ENCODE measurements around the gene ZNF430. TPM values are rescaled to one million over a fixed set of nuclear protein-coding genes. Genes with fewer than 3 reads are reported as not detected.
"Not testable (repeated sequence)": the region's sequence is repeated elsewhere in the genome, so short reads cannot be mapped to it uniquely, and the experiment has no call there.

The ZNF430 gene
- total and polyA plus RNA-seq, 9 of the 15 experiments (the other 6 are each of a cell fraction or from before 2014, with no cell fraction given): 4.7 to 15.4 (median 9.4) TPM

- intact Hi-C loops (cut with micrococcal nuclease): loop anchor here (5.0 kb wide), 2 partner anchors 121 to 176 kb away; partner anchors contain the start of gene ZNF431
- H3K27me3 ChIP-seq (ENCODE audit: control insufficient read depth in 2 of 2, insufficient read depth in 2 of 2, low read length in 2 of 2); BruUV-seq (replicated peaks); H3K9me3 ChIP-seq (replicated peaks; ENCODE audit: control insufficient read depth, insufficient read depth, low read depth, low read length); H4K20me1 ChIP-seq (replicated peaks; ENCODE audit: control insufficient read depth, insufficient read depth, low read length); FAIRE-seq; in situ Hi-C loops (cut with MboI); CTCF ChIA-PET (ENCODE audit: low intra/inter-chr PET ratio); H3K9me1 ChIP-seq (ENCODE audit: control insufficient read depth, insufficient read depth, low read length): not testable (repeated sequence)
- peak overlapping the region; percentile 80 to 97; a peak in 3 of 4 replicates for H3K9ac ChIP-seq (ENCODE audit: insufficient read depth in 1 of 2, low read depth in 2 of 2, low read length in 2 of 2)
- POLR2A ChIA-PET: interaction anchor here (0.6 to 1.0 kb wide), 2 partner anchors 9 to 15 kb away, joined by 3 to 6 read pairs; no protein-coding TSS in a partner anchor
- H3K4me3 ChIP-seq: peak overlapping the region; percentile 88
- ATAC-seq (peak; percentile 52), DNase-seq (ENCODE audit: extremely low read depth in 1 of 4, low spot score in 3 of 4) (peak in 1 of 4 experiments; percentile 14)
- peak overlapping the region; percentile 88 for H3K27ac ChIP-seq (ENCODE audit: extremely low read depth, low read depth, low read length)
- H3K79me2 ChIP-seq (ENCODE audit: control insufficient read depth, insufficient read depth, low read length): peaks cover 38% of the 10 kb centered on the region
- H3K4me2 ChIP-seq (ENCODE audit: insufficient read depth, low read length): peak overlapping the region; percentile 88
- H3K4me1 ChIP-seq (replicated peaks in 1 of 2; ENCODE audit: control insufficient read depth in 2 of 2, insufficient read depth in 2 of 2, low read length in 2 of 2): peaks cover 2 to 13% of the 10 kb centered on the region in 2 experiments; a peak in 4 of 5 replicates
- H2AFZ ChIP-seq (ENCODE audit: low read depth, low read length): peak overlapping the region; percentile 98; the same call in 1 of the 2 replicates
- H3K36me3 ChIP-seq (ENCODE audit: control insufficient read depth, insufficient read depth, low read length): peaks cover 33% of the 10 kb centered on the region
- under 1% methylated on average over 10 of the region's 11 CpGs for WGBS (ENCODE audit: insufficient coverage, low coverage, missing lambda C conversion rate)
These were observed 781 bp downstream of the ZNF430 start for GRCh38 chr19:21021238-21021637.

- POLR2A ChIA-PET: no interaction called here
- Histone ChIP-seq H3K9ac (ENCODE audit: insufficient read depth in 1 of 2, low read depth in 2 of 2, low read length in 2 of 2) (no peak overlapping the region), H4K20me1 (replicated peaks; ENCODE audit: control insufficient read depth, insufficient read depth, low read length) (no peaks in the 10 kb centered on the region), H3K27me3 (ENCODE audit: control insufficient read depth in 2 of 2, insufficient read depth in 2 of 2, low read length in 2 of 2) (no peaks in the 10 kb centered on the region), H3K4me3 (no peak overlapping the region), H3K4me1 (replicated peaks in 1 of 2; ENCODE audit: control insufficient read depth in 2 of 2, insufficient read depth in 2 of 2, low read length in 2 of 2) (peaks cover 2 to 13% of the 10 kb centered on the region in 2 experiments; a peak in 4 of 5 replicates), H3K9me3 (replicated peaks; ENCODE audit: control insufficient read depth, insufficient read depth, low read depth, low read length) (no peaks in the 10 kb centered on the region), H3K9me1 (ENCODE audit: control insufficient read depth, insufficient read depth, low read length) (no peaks in the 10 kb centered on the region), H3K4me2 (ENCODE audit: insufficient read depth, low read length) (no peak overlapping the region), H3K79me2 (ENCODE audit: control insufficient read depth, insufficient read depth, low read length) (peaks cover 49% of the 10 kb centered on the region), H3K36me3 (ENCODE audit: control insufficient read depth, insufficient read depth, low read length) (peaks cover 47% of the 10 kb centered on the region), H2AFZ (ENCODE audit: low read depth, low read length) (no peak overlapping the region), H3K27ac (ENCODE audit: extremely low read depth, low read depth, low read length) (0 out of 3 replicates have a peak overlapping the region, but pooled peaks have one; percentile 35)
- peak in 2 of 4 experiments; percentile 3 to 56 for DNase-seq (ENCODE audit: extremely low read depth in 1 of 4, low spot score in 3 of 4)
- in situ Hi-C loops (cut with MboI) (no loop called here), intact Hi-C loops (cut with micrococcal nuclease) (loop anchor here (5.0 kb wide), 2 partner anchors 119 to 174 kb away; partner anchors contain the start of gene ZNF431)
- peak; percentile 15 for FAIRE-seq
- CTCF ChIA-PET (ENCODE audit: low intra/inter-chr PET ratio): no interaction called here
- ATAC-seq: no peak
- WGBS (ENCODE audit: insufficient coverage, low coverage, missing lambda C conversion rate): 68% methylated on average over 2 of the region's 2 CpGs
- BruUV-seq (replicated peaks): no TSS peak
- TF ChIP-seq, protein P1, sequence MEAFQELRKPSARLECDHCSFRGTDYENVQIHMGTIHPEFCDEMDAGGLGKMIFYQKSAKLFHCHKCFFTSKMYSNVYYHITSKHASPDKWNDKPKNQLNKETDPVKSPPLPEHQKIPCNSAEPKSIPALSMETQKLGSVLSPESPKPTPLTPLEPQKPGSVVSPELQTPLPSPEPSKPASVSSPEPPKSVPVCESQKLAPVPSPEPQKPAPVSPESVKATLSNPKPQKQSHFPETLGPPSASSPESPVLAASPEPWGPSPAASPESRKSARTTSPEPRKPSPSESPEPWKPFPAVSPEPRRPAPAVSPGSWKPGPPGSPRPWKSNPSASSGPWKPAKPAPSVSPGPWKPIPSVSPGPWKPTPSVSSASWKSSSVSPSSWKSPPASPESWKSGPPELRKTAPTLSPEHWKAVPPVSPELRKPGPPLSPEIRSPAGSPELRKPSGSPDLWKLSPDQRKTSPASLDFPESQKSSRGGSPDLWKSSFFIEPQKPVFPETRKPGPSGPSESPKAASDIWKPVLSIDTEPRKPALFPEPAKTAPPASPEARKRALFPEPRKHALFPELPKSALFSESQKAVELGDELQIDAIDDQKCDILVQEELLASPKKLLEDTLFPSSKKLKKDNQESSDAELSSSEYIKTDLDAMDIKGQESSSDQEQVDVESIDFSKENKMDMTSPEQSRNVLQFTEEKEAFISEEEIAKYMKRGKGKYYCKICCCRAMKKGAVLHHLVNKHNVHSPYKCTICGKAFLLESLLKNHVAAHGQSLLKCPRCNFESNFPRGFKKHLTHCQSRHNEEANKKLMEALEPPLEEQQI (IDR thresholded peaks at IDR 0.05): no peak
- TF ChIP-seq ATF3 (IDR thresholded peaks at IDR 0.05): peak; percentile 62
- TF ChIP-seq ATF3 (CRISPR knock-in tag; conservative IDR thresholded peaks at IDR 0.05): no peak
- TF ChIP-seq DPF2 (IDR thresholded peaks at IDR 0.05): 0 out of 2 replicates have a peak, but pooled peaks have one; percentile 30
- TF ChIP-seq BRCA1 (IDR thresholded peaks at IDR 0.05): no peak
- no peak for TF ChIP-seq BRCA1 (CRISPR knock-in tag; IDR thresholded peaks at IDR 0.05)
- TF ChIP-seq CBFA2T3 (IDR thresholded peaks at IDR 0.05): peak; percentile 25; the same call in 1 of the 2 replicates
- TF ChIP-seq PYGO2 (tag; IDR thresholded peaks at IDR 0.05): no peak
- TF ChIP-seq PKNOX1 (IDR thresholded peaks at IDR 0.05): peak; percentile 43; the same call in 1 of the 2 replicates
- TF ChIP-seq EGR1 (conservative IDR thresholded peaks at IDR 0.05): peak; percentile 93
- no peak for TF ChIP-seq DIDO1 (tag; IDR thresholded peaks at IDR 0.05; ENCODE audit: low read depth)
- no peak for TF ChIP-seq ZNF212 (CRISPR knock-in tag; IDR thresholded peaks at IDR 0.05)
These were observed 2.5 kb downstream of the ZNF430 start for GRCh38 chr19:21022996-21023395.

All from K562 (cell line).